ENCODE results near the gene SLK. TPM values are rescaled to one million over a fixed set of nuclear protein-coding genes. Genes with fewer than 3 reads are reported as not detected.

Gene SLK
- total RNA-seq, 1 experiment from 2014 or later = 40.8 TPM

GRCh38 chr10:103932971-103933370 is 34.0 kb upstream of the SLK start:
- H3K27me3 ChIP-seq (ENCODE audit: control insufficient read depth, insufficient read depth, low read length) = no peaks in the 10 kb centered on the region
- intact Hi-C loops (cut with micrococcal nuclease; ENCODE audit: unreplicated experiment) (no loop called here), in situ Hi-C loops (cut with HindIII; ENCODE audit: low pct_unique_long_range_greater_than_20kb, low sequenced_read_pairs) (no loop called here)
- DNase-seq (ENCODE audit: low read depth, low spot score) (no peak), ATAC-seq (no peak)
- H3K4me1 ChIP-seq (ENCODE audit: control insufficient read depth, insufficient read depth, low read length) = no peaks in the 10 kb centered on the region
- H3K4me3 ChIP-seq (ENCODE audit: low read depth in 2 of 2, low read length in 2 of 2) = no peak overlapping the region
- H3K36me3 ChIP-seq (ENCODE audit: control insufficient read depth, insufficient read depth, low read length) = no peaks in the 10 kb centered on the region
- no TSS peak for BruUV-seq (replicated peaks)
- H3K27ac ChIP-seq (ENCODE audit: low read length) = no peak overlapping the region
- ChIA-PET POLR2A (no interaction called here), CTCF (no interaction called here)
- TF ChIP-seq POLR2AphosphoS5 (IDR thresholded peaks at IDR 0.05; ENCODE audit: low read depth, low read length) (no peak), SIN3A (IDR thresholded peaks at IDR 0.05; ENCODE audit: borderline replicate concordance, insufficient read depth, low read depth, low read length) (no peak), REST (IDR thresholded peaks at IDR 0.05; ENCODE audit: insufficient read depth in 1 of 2, low read depth in 2 of 2, low read length in 1 of 2) (no peak), CTCF (IDR thresholded peaks at IDR 0.05) (no peak), TCF7L2 (IDR thresholded peaks at IDR 0.05; ENCODE audit: low read depth, low read length) (no peak)
- no peaks in the 10 kb centered on the region for H3K9me3 ChIP-seq (ENCODE audit: control insufficient read depth, insufficient read depth, low read depth, low read length)

GRCh38 chr10:103933557-103934121 is 33.3 kb upstream of the SLK start:
- ChIA-PET CTCF (no interaction called here), POLR2A (no interaction called here)
- no peak overlapping the region for H3K4me3 ChIP-seq (ENCODE audit: low read depth in 2 of 2, low read length in 2 of 2)
- TF ChIP-seq POLR2AphosphoS5 (IDR thresholded peaks at IDR 0.05; ENCODE audit: low read depth, low read length) (no peak), TCF7L2 (IDR thresholded peaks at IDR 0.05; ENCODE audit: low read depth, low read length) (no peak), CTCF (IDR thresholded peaks at IDR 0.05) (no peak), REST (IDR thresholded peaks at IDR 0.05; ENCODE audit: insufficient read depth in 1 of 2, low read depth in 2 of 2, low read length in 1 of 2) (no peak), SIN3A (IDR thresholded peaks at IDR 0.05; ENCODE audit: borderline replicate concordance, insufficient read depth, low read depth, low read length) (no peak)
- in situ Hi-C loops (cut with HindIII; ENCODE audit: low pct_unique_long_range_greater_than_20kb, low sequenced_read_pairs) = no loop called here
- no peaks in the 10 kb centered on the region for H3K36me3 ChIP-seq (ENCODE audit: control insufficient read depth, insufficient read depth, low read length)
- BruUV-seq (replicated peaks) = no TSS peak
- intact Hi-C loops (cut with micrococcal nuclease; ENCODE audit: unreplicated experiment) = no loop called here
- no peaks in the 10 kb centered on the region for H3K27me3 ChIP-seq (ENCODE audit: control insufficient read depth, insufficient read depth, low read length)
- no peak for ATAC-seq
- H3K9me3 ChIP-seq (ENCODE audit: control insufficient read depth, insufficient read depth, low read depth, low read length) = no peaks in the 10 kb centered on the region
- no peak for DNase-seq (ENCODE audit: low read depth, low spot score)
- no peaks in the 10 kb centered on the region for H3K4me1 ChIP-seq (ENCODE audit: control insufficient read depth, insufficient read depth, low read length)
- H3K27ac ChIP-seq (ENCODE audit: low read length) = no peak overlapping the region

Data from Panc1 (cell line).